Measurements from ENCODE around the gene MAGI3.

GRCh38 chr1:113630340-113631327 is 240.3 kb downstream of the MAGI3 start:
- TF ChIP-seq SMC3 (conservative IDR thresholded peaks at IDR 0.05; ENCODE audit: poor library complexity), result no peak
- TF ChIP-seq EZH2 (IDR thresholded peaks at IDR 0.05; ENCODE audit: borderline replicate concordance, insufficient read depth, low read length, poor library complexity, severe bottlenecking), result no peak
- no peak for TF ChIP-seq CTCF (IDR thresholded peaks at IDR 0.05; ENCODE audit: poor library complexity, severe bottlenecking)
- TF ChIP-seq REST (IDR thresholded peaks at IDR 0.05; ENCODE audit: borderline replicate concordance), result no peak
- no peak for TF ChIP-seq POLR2AphosphoS5 (IDR thresholded peaks at IDR 0.05)
- TF ChIP-seq RAD21 (conservative IDR thresholded peaks at IDR 0.05), result no peak
- no peak for TF ChIP-seq TAF1 (IDR thresholded peaks at IDR 0.05; ENCODE audit: low read depth)

All from neural cell (in vitro differentiated cells).